ENCODE measurements around the gene RPUSD1. TPM values are rescaled to one million over a fixed set of nuclear protein-coding genes. Genes with fewer than 3 reads are reported as not detected.
A peak's percentile ranks its signal among the peaks of the same experiment; 100 is the strongest.

Gene RPUSD1
- total RNA-seq, 1 experiment from 2014 or later = 45.1 TPM

GRCh38 chr16:740764-741505 is 47.2 kb downstream of the RPUSD1 start, which contains the start of gene CIAO3 (continued):
- TF ChIP-seq TCF7 (CRISPR knock-in tag; IDR thresholded peaks at IDR 0.05; ENCODE audit: low read depth) (no peak), TEAD1 (CRISPR knock-in tag; IDR thresholded peaks at IDR 0.05) (peak; percentile 68; the same call in 1 of the 2 replicates), ZNF263 (CRISPR knock-in tag; IDR thresholded peaks at IDR 0.05; ENCODE audit: low read depth) (no peak), CREM (CRISPR knock-in tag; IDR thresholded peaks at IDR 0.05) (peak; percentile 94), GTF2I (CRISPR knock-in tag; conservative IDR thresholded peaks at IDR 0.05) (no peak), NR1H2 (CRISPR knock-in tag; IDR thresholded peaks at IDR 0.05) (no peak), ZNF317 (CRISPR knock-in tag; IDR thresholded peaks at IDR 0.05; ENCODE audit: borderline replicate concordance, low read depth) (no peak), ZNF138 (CRISPR knock-in tag; conservative IDR thresholded peaks at IDR 0.05) (no peak), PRDM15 (CRISPR knock-in tag; IDR thresholded peaks at IDR 0.05) (peak; percentile 58; the same call in 1 of the 2 replicates), ZNF671 (CRISPR knock-in tag; IDR thresholded peaks at IDR 0.05) (no peak), FOXK1 (CRISPR knock-in tag; IDR thresholded peaks at IDR 0.05) (peak; percentile 92), RORB (CRISPR knock-in tag; IDR thresholded peaks at IDR 0.05) (no peak), RELA (CRISPR knock-in tag; IDR thresholded peaks at IDR 0.05; ENCODE audit: borderline replicate concordance) (peak; percentile 80; the same call in 1 of the 2 replicates), ZNF423 (CRISPR knock-in tag; IDR thresholded peaks at IDR 0.05) (peak; percentile 82), NFE2L1 (CRISPR knock-in tag; IDR thresholded peaks at IDR 0.05) (peak; percentile 70; the same call in 1 of the 2 replicates), ETV6 (CRISPR knock-in tag; IDR thresholded peaks at IDR 0.05) (peak; percentile 89; the same call in 1 of the 2 replicates), JUN (CRISPR knock-in tag; IDR thresholded peaks at IDR 0.05) (peak; percentile 55), MYBL2 (CRISPR knock-in tag; IDR thresholded peaks at IDR 0.05) (peak; percentile 88), IRF2 (CRISPR knock-in tag; IDR thresholded peaks at IDR 0.05; ENCODE audit: borderline replicate concordance, low read depth) (no peak), NFATC4 (CRISPR knock-in tag; IDR thresholded peaks at IDR 0.05) (no peak), ZNF396 (CRISPR knock-in tag; IDR thresholded peaks at IDR 0.05; ENCODE audit: borderline replicate concordance) (no peak), ZBTB21 (CRISPR knock-in tag; IDR thresholded peaks at IDR 0.05; ENCODE audit: borderline replicate concordance) (peak; percentile 89; the same call in 1 of the 2 replicates), ATF3 (CRISPR knock-in tag; conservative IDR thresholded peaks at IDR 0.05) (peak; percentile 67; the same call in 1 of the 2 replicates)
- TF ChIP-seq, protein P1, sequence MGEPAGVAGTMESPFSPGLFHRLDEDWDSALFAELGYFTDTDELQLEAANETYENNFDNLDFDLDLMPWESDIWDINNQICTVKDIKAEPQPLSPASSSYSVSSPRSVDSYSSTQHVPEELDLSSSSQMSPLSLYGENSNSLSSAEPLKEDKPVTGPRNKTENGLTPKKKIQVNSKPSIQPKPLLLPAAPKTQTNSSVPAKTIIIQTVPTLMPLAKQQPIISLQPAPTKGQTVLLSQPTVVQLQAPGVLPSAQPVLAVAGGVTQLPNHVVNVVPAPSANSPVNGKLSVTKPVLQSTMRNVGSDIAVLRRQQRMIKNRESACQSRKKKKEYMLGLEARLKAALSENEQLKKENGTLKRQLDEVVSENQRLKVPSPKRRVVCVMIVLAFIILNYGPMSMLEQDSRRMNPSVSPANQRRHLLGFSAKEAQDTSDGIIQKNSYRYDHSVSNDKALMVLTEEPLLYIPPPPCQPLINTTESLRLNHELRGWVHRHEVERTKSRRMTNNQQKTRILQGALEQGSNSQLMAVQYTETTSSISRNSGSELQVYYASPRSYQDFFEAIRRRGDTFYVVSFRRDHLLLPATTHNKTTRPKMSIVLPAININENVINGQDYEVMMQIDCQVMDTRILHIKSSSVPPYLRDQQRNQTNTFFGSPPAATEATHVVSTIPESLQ (CRISPR knock-in tag; IDR thresholded peaks at IDR 0.05) = no peak
- TF ChIP-seq, protein P2, sequence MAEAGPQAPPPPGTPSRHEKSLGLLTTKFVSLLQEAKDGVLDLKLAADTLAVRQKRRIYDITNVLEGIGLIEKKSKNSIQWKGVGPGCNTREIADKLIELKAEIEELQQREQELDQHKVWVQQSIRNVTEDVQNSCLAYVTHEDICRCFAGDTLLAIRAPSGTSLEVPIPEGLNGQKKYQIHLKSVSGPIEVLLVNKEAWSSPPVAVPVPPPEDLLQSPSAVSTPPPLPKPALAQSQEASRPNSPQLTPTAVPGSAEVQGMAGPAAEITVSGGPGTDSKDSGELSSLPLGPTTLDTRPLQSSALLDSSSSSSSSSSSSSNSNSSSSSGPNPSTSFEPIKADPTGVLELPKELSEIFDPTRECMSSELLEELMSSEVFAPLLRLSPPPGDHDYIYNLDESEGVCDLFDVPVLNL (CRISPR knock-in tag; IDR thresholded peaks at IDR 0.05; ENCODE audit: borderline replicate concordance, low read depth) = 0 out of 2 replicates have a peak, but pooled peaks have one; percentile 18
- TF ChIP-seq, protein P3, sequence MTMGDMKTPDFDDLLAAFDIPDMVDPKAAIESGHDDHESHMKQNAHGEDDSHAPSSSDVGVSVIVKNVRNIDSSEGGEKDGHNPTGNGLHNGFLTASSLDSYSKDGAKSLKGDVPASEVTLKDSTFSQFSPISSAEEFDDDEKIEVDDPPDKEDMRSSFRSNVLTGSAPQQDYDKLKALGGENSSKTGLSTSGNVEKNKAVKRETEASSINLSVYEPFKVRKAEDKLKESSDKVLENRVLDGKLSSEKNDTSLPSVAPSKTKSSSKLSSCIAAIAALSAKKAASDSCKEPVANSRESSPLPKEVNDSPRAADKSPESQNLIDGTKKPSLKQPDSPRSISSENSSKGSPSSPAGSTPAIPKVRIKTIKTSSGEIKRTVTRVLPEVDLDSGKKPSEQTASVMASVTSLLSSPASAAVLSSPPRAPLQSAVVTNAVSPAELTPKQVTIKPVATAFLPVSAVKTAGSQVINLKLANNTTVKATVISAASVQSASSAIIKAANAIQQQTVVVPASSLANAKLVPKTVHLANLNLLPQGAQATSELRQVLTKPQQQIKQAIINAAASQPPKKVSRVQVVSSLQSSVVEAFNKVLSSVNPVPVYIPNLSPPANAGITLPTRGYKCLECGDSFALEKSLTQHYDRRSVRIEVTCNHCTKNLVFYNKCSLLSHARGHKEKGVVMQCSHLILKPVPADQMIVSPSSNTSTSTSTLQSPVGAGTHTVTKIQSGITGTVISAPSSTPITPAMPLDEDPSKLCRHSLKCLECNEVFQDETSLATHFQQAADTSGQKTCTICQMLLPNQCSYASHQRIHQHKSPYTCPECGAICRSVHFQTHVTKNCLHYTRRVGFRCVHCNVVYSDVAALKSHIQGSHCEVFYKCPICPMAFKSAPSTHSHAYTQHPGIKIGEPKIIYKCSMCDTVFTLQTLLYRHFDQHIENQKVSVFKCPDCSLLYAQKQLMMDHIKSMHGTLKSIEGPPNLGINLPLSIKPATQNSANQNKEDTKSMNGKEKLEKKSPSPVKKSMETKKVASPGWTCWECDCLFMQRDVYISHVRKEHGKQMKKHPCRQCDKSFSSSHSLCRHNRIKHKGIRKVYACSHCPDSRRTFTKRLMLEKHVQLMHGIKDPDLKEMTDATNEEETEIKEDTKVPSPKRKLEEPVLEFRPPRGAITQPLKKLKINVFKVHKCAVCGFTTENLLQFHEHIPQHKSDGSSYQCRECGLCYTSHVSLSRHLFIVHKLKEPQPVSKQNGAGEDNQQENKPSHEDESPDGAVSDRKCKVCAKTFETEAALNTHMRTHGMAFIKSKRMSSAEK (CRISPR knock-in tag; IDR thresholded peaks at IDR 0.05; ENCODE audit: borderline replicate concordance) = no peak
- TF ChIP-seq, protein P4, sequence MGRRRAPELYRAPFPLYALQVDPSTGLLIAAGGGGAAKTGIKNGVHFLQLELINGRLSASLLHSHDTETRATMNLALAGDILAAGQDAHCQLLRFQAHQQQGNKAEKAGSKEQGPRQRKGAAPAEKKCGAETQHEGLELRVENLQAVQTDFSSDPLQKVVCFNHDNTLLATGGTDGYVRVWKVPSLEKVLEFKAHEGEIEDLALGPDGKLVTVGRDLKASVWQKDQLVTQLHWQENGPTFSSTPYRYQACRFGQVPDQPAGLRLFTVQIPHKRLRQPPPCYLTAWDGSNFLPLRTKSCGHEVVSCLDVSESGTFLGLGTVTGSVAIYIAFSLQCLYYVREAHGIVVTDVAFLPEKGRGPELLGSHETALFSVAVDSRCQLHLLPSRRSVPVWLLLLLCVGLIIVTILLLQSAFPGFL (CRISPR knock-in tag; IDR thresholded peaks at IDR 0.05; ENCODE audit: borderline replicate concordance) = 0 out of 2 replicates have a peak, but pooled peaks have one; percentile 38
